Tibial nerve (tissue), 4 donors: ENCODE measurements around the gene CCP110. TPM values are rescaled to one million over a fixed set of nuclear protein-coding genes. Genes with fewer than 3 reads are reported as not detected.

ENCODE experiments used
- DNase-seq, 2 donors: peaks; one replicate each; pipeline ENCODE4 v3.0.0-alpha.2; 2019; ENCODE audit warnings: low spot score in 2 of 2
- H3K27ac ChIP-seq, 4 donors: fragments of 200-600 bp; sonication (generic) in 3 of 4; one replicate each; pipeline ENCODE4 v1.5.1; 2017 to 2019; ENCODE audit warnings: mild to moderate bottlenecking in 1 of 4
- H3K27me3 ChIP-seq, 2 donors: fragments of 200-600 bp; sonication (generic) in 1 of 2; one replicate each; pipeline versions ENCODE4 v1.5.1 to v1.6.0; 2017 to 2019
- H3K36me3 ChIP-seq, 3 donors: fragments of 200-600 bp; sonication (generic); one replicate each; pipeline ENCODE4 v1.5.1; 2018 to 2019
- H3K4me1 ChIP-seq, 4 donors: fragments of 200-600 bp; sonication (generic) in 3 of 4; one replicate each; pipeline ENCODE4 v1.5.1; 2017 to 2019
- H3K4me3 ChIP-seq, 4 donors: fragments of 200-600 bp; sonication (generic) in 3 of 4; one replicate each; pipeline ENCODE4 v1.5.1; 2017 to 2019; ENCODE audit warnings: mild to moderate bottlenecking in 1 of 4, moderate library complexity in 1 of 4
- H3K9me3 ChIP-seq, 4 donors: fragments of 200-600 bp; sonication (generic) in 3 of 4; one replicate each; pipeline ENCODE4 v1.5.1; 2017 to 2019
- EP300 ChIP-seq, 2 donors: sonication (generic); formaldehyde crosslinking; IDR thresholded peaks; one replicate each; pipeline ENCODE4 v1.6.1; 2017; ENCODE audit warnings: antibody characterized with exemption in 2 of 2, mild to moderate bottlenecking in 1 of 2
- POLR2A ChIP-seq, 2 donors: fragments of 450-650 bp; IDR thresholded peaks; one replicate each; pipeline ENCODE4 v1.6.1; 2017; ENCODE audit warnings: antibody characterized with exemption in 2 of 2, mild to moderate bottlenecking in 2 of 2, moderate library complexity in 2 of 2
- WGBS, 2 donors: methylation state at CpG; one replicate each; pipeline ENCODE4 v1.1.5; 2018; 5-methylcytosine and 5-hydroxymethylcytosine counted together
- total RNA-seq, 4 donors: library from RNA; depleted of rRNA; stranded (reverse); fragments of >200 nt; gene quantifications; one replicate each; pipeline ENCODE4 v1.1.0, GENCODE V29; 2016
- TF ChIP-seq, protein P1 (sequence below), 5 experiments: fragments of 200-600 bp in 3 of 5; fragments of 450-650 bp in 2 of 5; sonication (generic) in 3 of 5; IDR thresholded peaks; one replicate each; pipeline ENCODE4 v1.5.1; 2016 to 2019; ENCODE audit warnings: antibody characterized with exemption in 5 of 5, mild to moderate bottlenecking in 3 of 5, moderate library complexity in 2 of 5

The CCP110 gene
- total RNA-seq, 4 donors from 2014 or later: 24.9 to 33.9 (median 27.2) TPM

DNA sequence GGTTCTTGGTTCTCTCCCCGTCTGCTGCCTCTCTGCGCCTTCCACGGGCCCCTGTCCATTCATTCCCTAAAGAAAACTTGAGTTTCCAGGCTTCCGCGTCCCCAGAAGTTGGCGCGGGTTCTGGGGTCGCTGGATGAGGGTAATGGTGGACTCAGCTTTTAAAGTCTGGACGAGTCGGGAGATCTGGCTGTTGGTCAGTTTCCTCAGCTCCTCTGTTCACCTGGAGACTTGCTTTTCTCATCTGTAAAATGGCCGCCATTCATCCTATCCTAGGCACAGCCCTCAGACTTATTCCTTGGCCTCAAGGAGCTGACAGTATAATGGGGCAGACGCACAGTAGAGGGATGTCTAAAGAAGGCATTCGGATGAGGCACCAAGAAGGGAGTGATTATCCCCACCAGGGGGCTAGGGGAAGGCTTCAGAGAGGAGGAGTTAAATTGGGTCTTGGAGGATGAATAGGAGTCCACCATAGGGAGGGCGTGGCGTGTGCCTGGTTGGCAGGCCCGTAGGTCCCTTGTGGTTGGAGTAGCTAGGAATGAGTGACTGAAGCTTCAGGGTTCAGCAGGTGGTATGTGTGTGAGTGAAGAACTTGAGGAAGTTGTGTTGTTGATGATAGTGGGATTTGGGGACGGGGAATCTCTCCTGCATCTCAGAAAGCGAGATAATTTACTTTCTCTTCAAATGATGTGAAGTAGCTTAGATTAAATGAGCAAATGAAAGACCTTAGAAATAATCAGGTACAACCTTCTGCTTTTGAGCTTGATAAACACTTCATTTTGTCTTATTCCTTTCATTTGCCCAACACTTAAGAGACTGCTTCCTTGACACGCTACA lies 32.4 kb downstream of the CCP110 start:
- peaks cover 0 to 11% (median 0%) of the 10 kb centered on the region in 3 donors for H3K36me3 ChIP-seq
- H3K4me1 ChIP-seq: peaks cover 0 to 17% (median 6%) of the 10 kb centered on the region in 4 donors
- 35% methylated on average over 19 of the region's 19 CpGs for WGBS, 2 donors
- H3K27me3 ChIP-seq: no peaks in the 10 kb centered on the region
- peak overlapping the region; percentile 85 to 95 (median 90) for H3K27ac ChIP-seq
- TF ChIP-seq POLR2A (IDR thresholded peaks at IDR 0.05) (no peak), EP300 (IDR thresholded peaks at IDR 0.05) (no peak)
- TF ChIP-seq, protein P1, sequence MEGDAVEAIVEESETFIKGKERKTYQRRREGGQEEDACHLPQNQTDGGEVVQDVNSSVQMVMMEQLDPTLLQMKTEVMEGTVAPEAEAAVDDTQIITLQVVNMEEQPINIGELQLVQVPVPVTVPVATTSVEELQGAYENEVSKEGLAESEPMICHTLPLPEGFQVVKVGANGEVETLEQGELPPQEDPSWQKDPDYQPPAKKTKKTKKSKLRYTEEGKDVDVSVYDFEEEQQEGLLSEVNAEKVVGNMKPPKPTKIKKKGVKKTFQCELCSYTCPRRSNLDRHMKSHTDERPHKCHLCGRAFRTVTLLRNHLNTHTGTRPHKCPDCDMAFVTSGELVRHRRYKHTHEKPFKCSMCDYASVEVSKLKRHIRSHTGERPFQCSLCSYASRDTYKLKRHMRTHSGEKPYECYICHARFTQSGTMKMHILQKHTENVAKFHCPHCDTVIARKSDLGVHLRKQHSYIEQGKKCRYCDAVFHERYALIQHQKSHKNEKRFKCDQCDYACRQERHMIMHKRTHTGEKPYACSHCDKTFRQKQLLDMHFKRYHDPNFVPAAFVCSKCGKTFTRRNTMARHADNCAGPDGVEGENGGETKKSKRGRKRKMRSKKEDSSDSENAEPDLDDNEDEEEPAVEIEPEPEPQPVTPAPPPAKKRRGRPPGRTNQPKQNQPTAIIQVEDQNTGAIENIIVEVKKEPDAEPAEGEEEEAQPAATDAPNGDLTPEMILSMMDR (IDR thresholded peaks at IDR 0.05): no peak
- H3K9me3 ChIP-seq: no peaks in the 10 kb centered on the region
- peak overlapping the region; percentile 65 to 91 (median 80) for H3K4me3 ChIP-seq
- no peak for DNase-seq

GRCh38 chr16:19559242-19559910 lies 35.6 kb downstream of the CCP110 start:
- DNase-seq: peak in 1 of 2 donors; percentile 53
- peaks cover 0 to 18% (median 0%) of the 10 kb centered on the region in 3 donors for H3K36me3 ChIP-seq
- H3K9me3 ChIP-seq: peaks cover 0 to 13% (median 0%) of the 10 kb centered on the region in 4 donors
- no peak for TF ChIP-seq EP300 (IDR thresholded peaks at IDR 0.05)
- TF ChIP-seq, protein P1 (IDR thresholded peaks at IDR 0.05): peak; percentile 42 to 71 (median 70)
- no peak overlapping the region for H3K27ac ChIP-seq
- 77 to 81% methylated on average over 10 of the region's 10 CpGs for WGBS, 2 donors
- H3K27me3 ChIP-seq: no peaks in the 10 kb centered on the region
- no peak overlapping the region for H3K4me3 ChIP-seq
- H3K4me1 ChIP-seq: peaks cover 0 to 17% (median 6%) of the 10 kb centered on the region in 4 donors

DNA sequence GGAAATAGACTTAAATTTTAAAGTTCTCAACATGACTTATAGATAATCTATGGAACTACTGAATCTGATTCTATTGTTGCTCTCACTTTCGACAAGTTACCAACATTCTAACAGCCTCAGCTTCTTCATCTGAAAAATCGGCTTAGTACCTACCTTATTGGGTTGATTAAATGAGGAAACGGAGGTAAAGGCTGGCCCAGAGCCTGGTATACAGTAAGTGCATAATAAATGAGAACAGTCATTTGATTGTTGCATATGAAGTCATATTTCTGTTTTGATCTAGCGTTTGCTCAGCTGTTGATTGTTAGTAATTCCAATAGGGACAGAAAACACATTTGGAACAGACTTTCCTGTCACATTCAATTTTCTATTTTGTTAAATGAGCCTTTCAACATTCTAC lies 36.3 kb downstream of the CCP110 start:
- peaks cover 0 to 13% (median 0%) of the 10 kb centered on the region in 4 donors for H3K9me3 ChIP-seq
- no peak for TF ChIP-seq POLR2A (IDR thresholded peaks at IDR 0.05)
- no peak for TF ChIP-seq EP300 (IDR thresholded peaks at IDR 0.05)
- TF ChIP-seq, protein P1 (IDR thresholded peaks at IDR 0.05): no peak
- no peak for DNase-seq
- no peak overlapping the region for H3K27ac ChIP-seq
- WGBS, 2 donors: 85 to 88% methylated on average over 4 of the region's 4 CpGs
- peaks cover 0 to 23% (median 1%) of the 10 kb centered on the region in 3 donors for H3K36me3 ChIP-seq
- no peaks in the 10 kb centered on the region for H3K27me3 ChIP-seq
- peaks cover 0 to 17% (median 4%) of the 10 kb centered on the region in 4 donors for H3K4me1 ChIP-seq
- H3K4me3 ChIP-seq: no peak overlapping the region

DNA sequence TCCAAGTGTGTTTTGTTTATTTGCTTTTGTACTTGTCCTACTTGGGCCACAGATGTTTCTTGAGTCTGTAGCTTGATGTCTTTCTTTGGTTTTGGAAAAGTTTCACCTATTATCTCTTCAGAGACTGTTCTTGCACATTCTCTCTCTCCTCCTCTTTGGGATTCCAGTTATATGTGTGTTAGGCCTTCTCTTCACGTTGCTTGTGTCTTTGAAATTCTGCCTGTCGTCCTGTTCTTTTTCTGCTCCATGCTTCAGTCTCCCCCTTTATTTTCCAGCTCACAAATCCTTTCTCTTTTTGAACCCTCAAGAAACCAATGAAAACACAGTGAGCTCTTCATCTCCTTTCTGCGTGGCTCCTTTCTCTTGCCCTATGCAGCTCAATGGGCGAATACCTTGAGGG lies 39.6 kb downstream of the CCP110 start:
- H3K36me3 ChIP-seq: peaks cover 0 to 56% (median 6%) of the 10 kb centered on the region in 3 donors
- H3K9me3 ChIP-seq: peaks cover 0 to 13% (median 0%) of the 10 kb centered on the region in 4 donors

More for the DNA sequence above, 39.6 kb downstream of the CCP110 start:
- no peak for DNase-seq
- peaks cover 0 to 3% (median 0%) of the 10 kb centered on the region in 4 donors for H3K4me1 ChIP-seq
- TF ChIP-seq POLR2A (IDR thresholded peaks at IDR 0.05) (no peak), EP300 (IDR thresholded peaks at IDR 0.05) (no peak)
- TF ChIP-seq, protein P1 (IDR thresholded peaks at IDR 0.05): no peak
- no peaks in the 10 kb centered on the region for H3K27me3 ChIP-seq
- 82 to 96% methylated on average over 4 of the region's 4 CpGs for WGBS, 2 donors
- no peak overlapping the region for H3K4me3 ChIP-seq
- H3K27ac ChIP-seq: no peak overlapping the region
